ENCODE data around the gene PCCA. TPM values are rescaled to one million over a fixed set of nuclear protein-coding genes. Genes with fewer than 3 reads are reported as not detected.

Gene PCCA
- total RNA-seq, 3 donors from 2014 or later, result 46.6 to 69.8 (median 64.7) TPM

GRCh38 chr13:100388923-100389322, 300.0 kb downstream of the PCCA start:
- no peak for DNase-seq (ENCODE audit: low spot score in 2 of 2)
- Histone ChIP-seq H3K4me3 (no peak overlapping the region), H3K27ac (no peak overlapping the region), H3K9me3 (no peaks in the 10 kb centered on the region), H3K36me3 (no peaks in the 10 kb centered on the region), H3K4me1 (no peaks in the 10 kb centered on the region), H3K27me3 (no peaks in the 10 kb centered on the region)
- TF ChIP-seq CTCF (IDR thresholded peaks at IDR 0.05), result no peak
- no peak for TF ChIP-seq POLR2AphosphoS5 (IDR thresholded peaks at IDR 0.05)
- TF ChIP-seq POLR2A (IDR thresholded peaks at IDR 0.05), result no peak
- intact Hi-C loops (cut with DNase I; ENCODE audit: low total_unique reads), result loop anchor here (10.0 kb wide), 1 partner anchor 436 kb away; no protein-coding TSS in a partner anchor

GRCh38 chr13:100389617-100390016, 300.7 kb downstream of the PCCA start:
- Histone ChIP-seq H3K36me3 (no peaks in the 10 kb centered on the region), H3K4me3 (no peak overlapping the region), H3K9me3 (no peaks in the 10 kb centered on the region), H3K27ac (no peak overlapping the region), H3K4me1 (no peaks in the 10 kb centered on the region), H3K27me3 (no peaks in the 10 kb centered on the region)
- TF ChIP-seq CTCF (IDR thresholded peaks at IDR 0.05), result no peak
- no peak for TF ChIP-seq POLR2AphosphoS5 (IDR thresholded peaks at IDR 0.05)
- TF ChIP-seq POLR2A (IDR thresholded peaks at IDR 0.05), result no peak
- DNase-seq (ENCODE audit: low spot score in 2 of 2), result no peak
- intact Hi-C loops (cut with DNase I; ENCODE audit: low total_unique reads), result loop anchor here (10.0 kb wide), 1 partner anchor 435 kb away; no protein-coding TSS in a partner anchor

GRCh38 chr13:100392709-100393630, 304.1 kb downstream of the PCCA start:
- no peaks in the 10 kb centered on the region for H3K27me3 ChIP-seq
- no peak for TF ChIP-seq POLR2A (IDR thresholded peaks at IDR 0.05)
- peak; percentile 29 to 70 (median 44) for TF ChIP-seq POLR2AphosphoS5 (IDR thresholded peaks at IDR 0.05)
- no peaks in the 10 kb centered on the region for H3K4me1 ChIP-seq
- intact Hi-C loops (cut with DNase I; ENCODE audit: low total_unique reads), result no loop called here
- H3K36me3 ChIP-seq, result no peaks in the 10 kb centered on the region
- H3K4me3 ChIP-seq, result no peak overlapping the region
- H3K27ac ChIP-seq, result peak overlapping the region; percentile 61 to 79
- H3K9me3 ChIP-seq, result no peaks in the 10 kb centered on the region
- peak in 1 of 2 donors; percentile 48 for DNase-seq (ENCODE audit: low spot score in 2 of 2)

GRCh38 chr13:100394005-100394695, 305.3 kb downstream of the PCCA start:
- Histone ChIP-seq H3K4me3 (no peak overlapping the region), H3K27me3 (no peaks in the 10 kb centered on the region), H3K9me3 (no peaks in the 10 kb centered on the region), H3K4me1 (no peaks in the 10 kb centered on the region), H3K27ac (peak overlapping the region in 1 of 2 donors; percentile 79), H3K36me3 (no peaks in the 10 kb centered on the region)
- intact Hi-C loops (cut with DNase I; ENCODE audit: low total_unique reads), result no loop called here
- TF ChIP-seq POLR2A (IDR thresholded peaks at IDR 0.05), result no peak
- DNase-seq (ENCODE audit: low spot score in 2 of 2), result no peak

GRCh38 chr13:100395698-100396373, 306.9 kb downstream of the PCCA start:
- Histone ChIP-seq H3K27me3 (no peaks in the 10 kb centered on the region), H3K9me3 (no peaks in the 10 kb centered on the region), H3K27ac (no peak overlapping the region), H3K4me3 (no peak overlapping the region), H3K36me3 (no peaks in the 10 kb centered on the region), H3K4me1 (no peaks in the 10 kb centered on the region)
- DNase-seq (ENCODE audit: low spot score in 2 of 2), result no peak
- no peak for TF ChIP-seq POLR2A (IDR thresholded peaks at IDR 0.05)
- intact Hi-C loops (cut with DNase I; ENCODE audit: low total_unique reads), result no loop called here

GRCh38 chr13:100396776-100397175, 307.9 kb downstream of the PCCA start:
- no peak for DNase-seq (ENCODE audit: low spot score in 2 of 2)
- Histone ChIP-seq H3K9me3 (no peaks in the 10 kb centered on the region), H3K27ac (no peak overlapping the region), H3K36me3 (no peaks in the 10 kb centered on the region), H3K4me1 (no peaks in the 10 kb centered on the region), H3K4me3 (no peak overlapping the region), H3K27me3 (no peaks in the 10 kb centered on the region)
- TF ChIP-seq POLR2AphosphoS5 (IDR thresholded peaks at IDR 0.05) (no peak), POLR2A (IDR thresholded peaks at IDR 0.05) (no peak), CTCF (IDR thresholded peaks at IDR 0.05) (no peak)
- intact Hi-C loops (cut with DNase I; ENCODE audit: low total_unique reads), result no loop called here

Measured in breast epithelium (tissue), 4 donors.